DMS 273 treated with DMSO at 0.1 percent for 48 hours (cell line): ENCODE measurements around the gene HNRNPAB.
"Not testable (repeated sequence)": the region's sequence is repeated elsewhere in the genome, so short reads cannot be mapped to it uniquely, and the experiment has no call there.

ENCODE experiments used
- DNase-seq: peaks from one replicate; lab custom pipeline; 2025; lab: John Stamatoyannopoulos, UW

HNRNPAB gene

DNA sequence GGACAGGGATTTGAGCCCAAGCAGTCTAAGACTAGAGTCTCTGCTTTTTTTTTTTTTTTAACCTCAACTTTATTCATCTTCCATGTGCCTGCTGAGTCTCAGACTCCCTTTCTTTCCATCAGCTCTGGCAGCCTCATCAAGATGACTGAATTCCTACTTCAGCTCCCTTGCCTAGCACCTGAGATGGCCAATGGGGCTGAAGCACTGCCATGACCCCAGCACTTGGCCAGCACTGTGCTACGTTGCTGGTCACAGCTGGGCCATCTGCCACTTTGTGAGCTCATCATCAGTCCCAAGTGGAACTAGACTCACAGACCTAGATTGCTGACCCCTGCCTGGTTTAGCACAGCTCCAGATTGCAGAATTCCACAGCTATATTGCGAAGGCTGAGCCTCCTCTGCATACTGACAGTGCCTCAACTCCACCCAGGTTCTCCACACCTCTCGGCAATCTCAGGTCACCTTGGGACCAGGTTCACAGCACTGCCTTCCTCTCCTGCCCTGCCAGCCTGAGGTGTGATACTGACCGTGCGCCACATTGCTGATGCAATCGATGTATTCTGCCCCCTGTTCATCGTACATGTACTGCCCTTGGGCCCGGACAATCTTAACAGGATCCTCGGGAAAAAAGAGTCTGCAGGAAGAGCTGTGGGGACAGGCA is 26.7 kb downstream of the HNRNPAB start:
- DNase-seq = no peak

DNA sequence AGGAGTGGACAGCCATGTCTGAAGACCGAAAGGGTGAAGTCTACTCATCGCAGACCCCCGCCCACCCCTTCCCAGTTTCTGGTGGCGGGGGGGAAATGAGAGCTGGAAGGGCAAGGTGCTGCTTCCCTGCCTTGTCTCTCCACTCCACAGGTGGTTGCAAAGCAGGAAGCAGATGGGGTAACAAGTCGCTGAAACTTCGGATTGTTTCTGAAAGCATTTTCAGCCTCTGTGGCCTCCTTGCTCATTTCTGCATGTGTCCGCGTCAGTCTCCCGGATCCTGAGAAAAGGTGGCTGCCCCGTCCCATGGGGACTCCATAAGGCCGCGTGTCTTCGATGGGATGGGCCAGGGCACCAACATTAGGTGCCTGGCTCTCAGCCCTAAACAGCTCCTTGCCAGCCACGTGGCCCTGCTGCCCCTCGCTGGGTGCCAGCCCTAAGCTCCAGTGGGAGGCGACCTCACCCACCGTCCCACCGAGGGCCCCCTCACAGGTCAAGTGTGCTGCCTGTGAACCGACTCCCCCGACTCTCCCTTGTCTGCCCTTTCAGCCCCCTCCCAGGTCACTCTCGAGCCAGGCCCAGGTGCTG is 27.3 kb downstream of the HNRNPAB start:
- DNase-seq = no peak

DNA sequence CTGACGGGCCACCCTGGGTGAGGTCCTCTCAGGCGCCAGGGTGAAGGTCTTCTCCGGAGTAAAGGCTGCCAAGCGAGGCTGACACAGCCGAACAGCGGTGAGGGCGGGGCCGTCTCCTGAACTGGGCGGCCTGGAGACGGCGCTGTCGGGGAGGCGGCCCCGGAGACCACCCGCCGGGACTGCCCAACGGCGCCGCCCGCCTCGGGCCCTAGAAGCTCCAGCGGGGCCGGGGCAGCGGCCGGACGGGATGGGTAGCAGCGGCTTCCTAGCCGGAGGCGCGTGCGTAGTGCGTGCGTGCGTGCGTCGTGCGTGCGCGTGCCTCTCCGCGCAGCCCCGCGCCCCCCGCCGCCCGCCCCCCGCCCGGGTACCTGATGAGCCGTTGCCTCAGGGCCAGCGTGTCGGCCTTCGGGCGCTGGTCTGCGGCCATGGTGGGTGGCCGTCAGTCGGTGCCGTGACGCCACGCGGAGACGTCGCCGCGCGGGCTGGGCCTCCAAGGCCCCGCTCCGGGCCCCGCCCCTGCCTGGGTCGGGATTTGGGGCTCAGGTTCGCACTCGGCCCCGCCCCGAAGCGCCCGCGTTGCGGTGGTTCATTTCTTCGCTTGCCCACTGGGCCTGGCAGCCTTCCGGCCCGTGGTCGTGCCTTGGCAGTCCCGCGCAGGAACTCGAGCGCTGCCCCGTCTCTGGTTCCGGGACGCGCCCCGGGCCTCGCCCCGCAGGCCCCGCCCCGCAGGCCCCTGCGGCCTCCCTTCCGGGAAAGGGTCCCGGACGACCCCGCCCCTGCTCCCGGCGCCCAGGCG is 28.0 kb downstream of the HNRNPAB start, which contains the start of gene PHYKPL:
TSS of gene PHYKPL (minus strand) at position 679 of the 796 bp plus-strand sequence. CDS start at position 427, 252 bp downstream.
- DNase-seq = no peak

DNA sequence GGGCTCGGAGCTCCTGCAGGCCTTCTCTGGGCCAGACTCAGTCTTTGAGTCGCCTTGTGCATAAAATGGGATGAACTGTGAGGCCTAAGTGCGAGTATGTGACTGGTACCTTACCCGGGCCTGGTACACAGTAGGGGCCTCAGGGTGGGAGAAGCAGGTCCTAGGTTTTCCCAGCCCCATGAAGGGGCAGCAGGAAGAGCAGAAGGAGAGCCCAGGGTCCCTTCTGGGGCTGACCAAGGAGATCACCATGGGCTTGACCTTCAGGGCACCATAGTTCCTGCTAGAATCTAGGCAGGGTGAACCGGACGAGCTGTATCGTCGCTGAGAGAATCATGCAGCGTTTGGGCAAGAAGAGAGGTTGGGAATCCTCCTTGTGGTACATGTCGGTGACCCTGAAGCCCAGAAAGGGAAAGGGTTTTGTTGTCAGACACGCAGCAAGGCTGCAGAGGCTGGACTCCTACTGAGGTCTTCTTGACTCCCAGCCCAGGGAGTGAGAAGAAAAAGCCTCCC is 28.6 kb downstream of the HNRNPAB start:
- no peak for DNase-seq

DNA sequence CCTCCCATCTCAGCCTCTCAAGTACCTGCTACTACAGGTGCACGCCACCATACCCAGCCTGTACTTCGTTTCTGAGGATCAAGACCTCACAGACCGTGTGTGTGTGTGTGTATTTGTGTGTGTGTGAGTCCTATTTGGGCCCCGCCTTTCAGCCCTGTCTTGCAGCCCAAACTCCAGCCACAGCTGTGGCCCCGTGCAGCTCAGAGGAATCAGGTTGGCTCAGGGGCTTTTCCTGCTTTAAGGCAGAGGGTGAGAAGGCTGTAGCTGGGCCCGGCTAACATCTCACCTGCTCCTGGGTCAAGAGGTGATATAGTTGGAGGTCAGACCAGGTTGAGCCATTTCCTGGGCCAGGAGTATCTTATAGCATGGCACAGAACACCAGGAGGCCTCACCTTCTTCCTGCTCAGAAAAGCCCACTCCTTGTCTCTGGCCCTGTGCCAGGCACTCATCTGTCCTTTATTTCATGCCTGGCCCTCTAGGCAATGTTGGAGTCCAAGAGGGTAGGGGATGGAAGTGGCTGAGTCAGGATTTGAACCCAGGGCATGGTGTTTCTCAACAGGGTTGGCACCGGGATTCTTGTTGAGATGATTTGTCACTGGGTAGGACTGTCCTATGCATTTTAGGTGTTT is 29.9 kb downstream of the HNRNPAB start:
- DNase-seq = no peak

DNA sequence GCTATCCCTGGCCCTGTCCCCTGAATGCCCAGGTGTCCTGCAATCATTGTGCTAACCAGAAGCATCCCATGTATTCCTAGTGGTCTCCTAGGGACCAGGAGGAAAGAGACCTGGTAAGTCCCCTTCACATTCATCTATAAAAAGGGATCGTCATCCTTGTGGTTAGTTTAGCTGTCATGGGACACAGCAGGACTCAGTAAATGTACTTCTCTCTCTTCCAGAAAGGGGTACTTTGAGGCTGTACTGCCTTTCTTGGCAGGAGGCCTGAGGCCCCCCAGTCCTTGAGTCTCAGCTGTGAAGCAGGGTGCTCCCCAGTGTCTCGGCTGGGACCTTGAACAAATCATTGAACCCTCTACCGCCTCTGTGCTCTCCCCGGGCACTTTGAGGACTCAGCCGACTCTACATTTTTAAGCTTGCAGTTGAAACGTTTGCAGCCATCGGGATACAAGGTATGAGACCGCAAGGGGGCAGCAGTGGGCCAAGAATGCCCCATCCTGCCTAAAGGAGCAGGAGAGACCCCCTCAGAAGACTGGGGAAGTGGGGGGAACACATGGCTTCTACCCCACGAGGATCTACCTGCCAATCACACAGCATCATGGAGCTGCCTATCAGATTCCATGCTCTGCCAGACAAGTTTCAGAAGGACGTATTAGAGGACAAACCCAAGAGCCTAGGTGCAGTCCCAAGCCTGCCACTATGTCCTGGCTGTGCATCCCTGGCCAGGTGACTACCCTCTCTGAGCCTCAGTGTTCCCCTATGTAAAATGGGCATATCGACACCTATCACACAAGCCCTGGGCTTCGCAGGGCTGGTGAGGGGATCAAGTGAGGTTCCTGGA is 30.6 kb downstream of the HNRNPAB start:
- DNase-seq = peak; percentile 41

DNA sequence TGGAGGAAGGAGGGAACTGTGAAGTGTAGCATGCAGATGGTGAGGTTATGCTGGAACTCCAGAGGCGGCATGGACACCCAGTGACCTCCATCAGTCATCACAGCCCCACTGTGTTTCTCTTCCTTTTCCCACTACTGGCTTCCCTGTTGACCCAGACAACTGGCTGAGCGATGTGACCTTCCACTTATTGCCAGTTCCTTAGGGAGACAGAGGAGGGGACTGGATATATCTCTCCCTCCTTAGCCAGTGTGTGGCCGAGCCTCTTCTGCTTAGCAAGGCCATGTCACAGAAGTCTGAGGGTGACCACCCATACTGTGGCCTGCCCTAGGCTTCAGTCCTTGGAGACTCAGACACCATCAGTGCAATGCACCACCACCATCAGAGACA is 31.2 kb downstream of the HNRNPAB start:
- DNase-seq = no peak

DNA sequence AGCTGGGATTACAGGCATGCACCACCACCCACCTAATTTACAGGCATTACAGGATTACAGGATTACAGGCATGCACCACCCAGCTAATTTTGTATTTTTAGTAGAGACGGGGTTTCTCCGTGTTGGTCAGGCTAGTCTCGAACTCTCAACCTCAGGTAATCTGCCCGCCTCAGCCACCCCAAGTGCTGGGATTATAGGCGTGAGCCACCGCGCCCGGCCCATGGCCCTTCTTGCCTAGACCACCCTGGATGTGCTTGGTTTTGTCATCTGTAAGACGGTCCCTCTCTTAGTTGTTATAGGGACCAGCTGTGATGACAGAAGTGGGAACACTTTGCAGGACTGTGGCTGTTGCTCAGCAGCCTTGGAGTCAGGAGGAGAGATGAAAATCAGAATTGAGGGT is 31.8 kb downstream of the HNRNPAB start:
- no peak for DNase-seq

DNA sequence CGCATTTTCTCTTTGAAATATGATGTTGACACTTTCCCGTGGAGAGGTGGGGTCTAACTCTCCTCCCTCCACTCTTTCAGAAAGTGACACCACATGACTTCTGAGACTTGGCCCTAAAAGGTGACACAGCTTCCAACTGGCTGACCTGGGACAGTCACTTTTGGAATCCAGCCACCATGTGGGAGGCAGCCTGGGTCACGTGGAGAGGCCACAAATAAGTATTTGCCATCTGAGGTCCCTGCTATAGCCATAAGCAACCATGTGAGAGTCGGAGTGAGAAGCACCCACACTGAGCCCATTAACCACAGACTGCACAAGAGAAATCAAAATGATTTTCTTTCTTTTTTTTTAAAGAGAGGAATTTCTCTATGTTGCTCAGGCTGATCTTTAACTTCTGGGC is 32.3 kb downstream of the HNRNPAB start:
- DNase-seq = no peak

DNA sequence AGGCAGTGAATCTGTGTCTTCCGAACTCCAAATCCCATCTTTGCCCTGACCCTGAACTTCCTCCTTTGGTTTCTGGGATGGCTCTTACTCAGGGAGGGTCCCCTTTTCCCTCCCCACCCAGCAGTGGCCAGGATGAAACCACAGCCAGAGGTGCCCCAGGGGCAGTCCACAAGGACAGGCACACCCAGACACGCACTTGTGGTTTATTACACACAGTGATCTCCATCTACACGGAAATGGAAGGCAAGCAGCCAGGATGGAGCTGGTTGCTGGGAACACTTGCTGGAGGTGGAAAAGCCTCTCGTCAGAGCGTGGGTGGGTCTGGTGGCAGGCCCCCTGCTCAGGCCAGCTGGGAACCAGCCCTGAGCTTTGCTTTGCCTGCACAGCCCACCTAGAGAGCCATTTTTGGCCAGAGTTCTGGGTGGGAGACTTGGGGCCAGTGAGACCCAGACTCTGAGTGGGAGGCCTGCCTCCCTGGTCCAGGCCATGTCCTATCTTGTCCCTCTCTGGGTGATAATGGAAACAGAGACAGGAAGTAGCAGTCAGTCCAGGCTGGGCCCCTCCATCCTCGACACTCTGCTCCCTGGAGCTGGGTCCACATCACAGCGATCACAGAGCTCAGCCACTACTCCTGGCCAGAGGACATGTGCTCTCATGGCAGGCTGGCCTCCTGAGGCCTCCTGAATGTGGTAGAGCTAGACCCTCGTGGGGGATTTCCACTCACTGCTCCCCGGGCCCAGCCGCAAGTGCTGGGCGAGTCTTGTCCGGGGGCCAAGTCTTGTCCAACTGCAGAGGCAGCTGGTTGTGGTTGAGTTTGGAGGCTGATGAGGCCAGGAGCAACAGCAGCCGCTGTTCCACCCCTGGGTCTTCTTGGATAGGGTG is 33.3 kb downstream of the HNRNPAB start:
- DNase-seq = no peak

DNA sequence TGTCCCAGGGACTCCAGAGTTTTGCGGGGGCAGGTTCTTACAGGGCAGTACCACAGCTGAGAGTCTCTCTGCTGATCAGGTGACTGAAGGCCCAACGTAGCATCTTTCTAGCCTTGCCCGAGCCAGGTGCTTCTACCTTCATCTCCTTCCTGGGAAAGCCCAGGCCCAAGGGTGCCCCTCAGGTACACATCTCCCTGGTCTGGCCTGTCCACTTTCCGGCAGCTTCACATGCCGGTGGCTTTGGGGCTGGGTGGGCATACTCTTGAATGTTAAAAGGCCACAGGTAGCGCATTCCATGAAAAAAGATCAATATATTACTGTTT is 33.9 kb downstream of the HNRNPAB start:
- no peak for DNase-seq

DNA sequence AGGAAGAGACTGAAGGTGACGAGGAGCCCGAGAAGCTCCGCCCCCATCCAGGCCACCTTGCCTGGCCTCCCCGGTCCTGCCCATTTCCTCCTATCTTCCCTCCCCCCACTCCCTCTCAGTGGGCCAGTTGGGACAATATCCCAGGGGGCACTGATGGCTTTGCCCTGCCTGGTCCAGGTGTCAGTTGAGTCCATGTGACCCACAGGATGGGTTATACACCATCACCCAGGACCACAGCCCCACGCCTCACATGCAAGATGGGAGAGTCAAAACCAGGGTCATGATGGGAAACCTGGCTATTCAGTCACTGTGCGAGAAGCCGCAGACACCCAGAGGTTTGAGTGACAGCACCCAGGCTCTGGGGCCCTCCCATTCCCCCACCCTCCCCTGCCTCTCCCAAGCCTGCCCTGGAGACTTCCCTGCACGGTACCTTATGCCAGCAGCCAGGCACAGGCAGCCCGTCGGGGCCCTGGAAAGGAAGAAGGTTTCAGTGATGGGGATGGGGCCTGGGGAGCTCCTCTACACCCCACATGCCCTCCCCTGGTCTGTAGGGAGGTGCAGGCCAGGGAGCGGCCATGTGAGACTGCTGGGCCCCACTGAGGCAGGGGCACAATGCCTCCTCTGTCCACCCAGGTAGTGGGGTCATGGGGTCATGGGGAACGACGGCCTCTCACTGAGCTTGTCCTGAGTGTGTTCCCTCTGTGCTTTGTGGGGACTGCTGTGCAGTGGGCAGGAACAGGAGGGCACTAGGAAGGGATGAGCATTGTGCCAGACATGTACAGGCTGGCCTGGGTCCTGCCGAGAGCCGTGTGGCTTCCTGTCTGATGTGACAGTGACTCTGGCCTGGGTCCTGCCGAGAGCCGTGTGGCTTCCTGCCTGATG is 34.6 kb downstream of the HNRNPAB start:
- DNase-seq = no peak

DNA sequence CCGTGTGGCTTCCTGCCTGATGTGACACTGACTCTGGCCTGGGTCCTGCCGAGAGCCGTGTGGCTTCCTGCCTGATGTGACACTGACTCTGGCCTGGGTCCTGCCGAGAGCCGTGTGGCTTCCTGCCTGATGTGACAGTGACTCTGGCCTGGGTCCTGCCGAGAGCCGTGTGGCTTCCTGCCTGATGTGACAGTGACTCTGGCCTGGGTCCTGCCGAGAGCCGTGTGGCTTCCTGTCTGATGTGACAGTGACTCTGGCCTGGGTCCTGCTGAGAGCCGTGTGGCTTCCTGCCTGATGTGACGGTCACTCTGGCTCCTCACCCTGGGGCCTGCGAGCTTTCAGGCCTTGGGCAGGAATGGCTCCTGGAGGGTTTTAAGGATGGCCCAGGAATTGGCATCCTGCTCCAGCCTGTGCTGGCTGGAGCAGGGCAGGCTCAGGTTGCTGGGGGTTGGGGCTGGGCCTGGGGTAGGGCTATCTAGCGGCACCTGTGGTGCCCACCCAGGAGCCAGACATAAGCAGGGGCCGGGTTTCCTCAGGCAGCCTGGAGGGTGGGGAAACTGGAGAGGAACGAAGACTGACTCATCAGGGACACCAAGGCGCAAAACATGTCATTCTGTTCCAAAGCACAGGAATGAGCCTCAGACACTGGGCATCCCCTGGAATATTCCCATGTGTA is 35.4 kb downstream of the HNRNPAB start:
- not testable (repeated sequence) for DNase-seq

DNA sequence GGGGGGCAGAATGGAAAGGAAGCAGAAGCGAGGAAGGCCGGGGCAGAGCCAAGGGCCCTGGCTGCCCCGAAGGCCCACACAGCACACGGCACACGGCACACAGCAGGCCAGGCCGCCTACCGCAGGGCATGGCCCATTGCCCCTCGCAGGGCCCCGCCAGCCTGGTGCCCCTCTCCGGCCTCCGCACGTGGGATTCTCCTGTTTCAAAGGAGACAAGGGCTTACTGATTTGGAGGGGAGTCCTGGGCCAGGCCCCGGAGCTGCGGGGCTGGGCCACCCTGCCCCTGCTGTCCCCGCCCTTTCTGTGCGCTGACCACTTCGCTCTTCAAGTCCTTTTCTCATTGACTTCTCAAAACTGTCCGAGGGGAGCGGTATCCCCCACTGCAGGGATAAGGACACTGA is 36.0 kb downstream of the HNRNPAB start:
- no peak for DNase-seq

DNA sequence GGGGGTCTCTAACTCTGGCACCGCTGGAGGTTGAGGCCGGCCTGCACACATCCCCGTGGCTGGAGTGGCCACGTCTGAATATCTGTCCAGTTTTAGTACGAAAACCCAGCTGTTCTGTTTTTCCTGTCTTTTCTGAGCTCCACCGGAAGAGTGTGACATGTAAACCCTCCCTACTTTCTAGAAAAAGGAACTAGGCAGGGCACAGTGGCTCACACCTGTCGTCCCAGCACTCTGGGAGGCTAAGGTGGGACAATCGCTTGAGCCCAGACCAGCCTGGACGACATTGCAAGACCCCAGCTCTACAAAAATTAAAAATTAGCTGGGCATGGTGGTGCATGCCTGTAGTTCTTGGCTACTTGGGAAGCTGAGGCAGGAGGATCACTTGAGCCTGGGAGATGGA is 36.4 kb downstream of the HNRNPAB start:
- no peak for DNase-seq

DNA sequence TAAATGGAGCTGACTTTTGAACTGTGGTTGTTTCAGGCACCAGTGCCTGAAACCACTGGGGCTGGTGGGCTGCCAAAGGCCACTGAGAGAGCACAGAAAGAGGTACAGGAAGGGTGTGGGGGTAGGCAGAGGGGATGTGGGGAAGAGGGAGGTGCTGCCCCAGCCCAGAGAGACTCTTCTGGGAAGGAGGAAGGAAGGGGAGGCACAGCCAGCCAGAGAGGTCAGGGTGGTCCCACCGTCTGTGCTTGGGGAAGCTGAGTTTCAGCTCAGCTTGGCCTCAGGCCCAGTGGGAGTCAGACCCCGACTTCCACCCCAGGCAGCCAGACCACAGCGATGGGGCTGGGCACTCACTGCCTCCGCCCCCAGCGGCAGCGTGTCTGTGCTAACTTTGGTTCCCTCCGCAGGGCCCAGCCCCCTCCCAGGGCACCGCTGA is 36.9 kb downstream of the HNRNPAB start:
- DNase-seq = no peak

DNA sequence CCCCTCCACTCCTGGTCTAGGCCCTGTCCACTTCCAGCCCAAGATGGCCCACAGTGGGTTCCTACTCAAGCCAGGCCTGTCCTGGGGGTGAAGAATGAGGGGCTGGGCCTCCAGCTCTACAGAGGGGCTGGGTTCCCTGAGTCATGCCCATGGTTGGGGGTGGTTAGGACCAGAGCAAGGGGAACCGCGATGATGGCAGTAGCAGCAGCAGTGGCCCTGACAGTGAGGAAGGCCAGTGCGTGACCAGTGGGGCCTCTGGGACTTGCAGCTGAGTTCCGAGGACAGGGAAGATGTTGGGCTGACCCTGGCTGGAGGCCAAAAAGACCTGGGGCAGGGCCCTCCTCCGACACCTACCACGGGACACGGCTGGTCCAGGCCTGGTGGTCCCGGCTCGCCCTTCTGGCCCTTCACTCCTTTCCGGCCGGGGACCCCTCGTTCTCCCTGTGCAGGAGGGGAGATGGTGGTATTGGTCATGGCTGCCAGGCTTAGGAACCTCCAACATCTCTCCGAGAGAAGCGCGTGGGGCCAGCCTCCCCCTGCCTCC is 37.4 kb downstream of the HNRNPAB start:
- DNase-seq = no peak

DNA sequence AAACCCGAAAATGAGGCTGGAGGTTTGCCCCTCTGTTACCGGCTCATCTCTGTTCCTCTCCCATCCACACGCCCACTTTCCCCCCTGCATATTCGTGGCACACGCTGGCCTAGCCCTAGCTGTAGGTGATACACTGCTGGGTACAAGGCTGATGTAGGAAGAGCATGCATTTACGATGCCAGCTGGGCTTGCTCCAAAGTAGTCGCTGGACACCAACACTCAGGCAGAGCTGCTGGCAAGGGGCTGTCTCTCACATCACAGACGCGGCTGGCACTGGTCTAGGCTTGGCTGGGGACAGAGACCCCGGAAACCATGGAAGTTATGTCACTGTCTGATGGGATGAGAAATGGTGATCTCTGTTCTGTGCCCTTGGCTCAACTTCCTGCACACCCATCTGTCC is 38.1 kb downstream of the HNRNPAB start:
- no peak for DNase-seq

DNA sequence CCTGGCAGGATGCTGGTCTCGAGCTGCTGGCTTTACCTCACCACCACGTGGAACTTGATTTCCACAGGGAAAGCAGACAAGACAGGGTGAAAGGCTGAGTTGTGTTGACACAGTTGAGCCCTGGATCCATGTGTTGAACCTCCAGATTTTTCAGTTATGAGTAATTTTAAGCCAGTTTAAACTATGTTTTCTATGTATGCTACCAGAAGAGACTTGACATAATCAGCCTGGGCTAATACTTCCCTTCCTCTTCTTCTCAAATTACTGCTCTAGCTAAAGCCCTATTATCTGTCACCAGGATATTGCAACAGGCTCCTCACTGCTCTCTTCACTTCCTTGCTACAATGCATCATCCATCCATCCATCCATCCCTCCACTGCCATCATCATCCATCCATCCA is 40.2 kb downstream of the HNRNPAB start:
- DNase-seq = no peak
